ENCODE results near the gene KIAA1328.

DNA sequence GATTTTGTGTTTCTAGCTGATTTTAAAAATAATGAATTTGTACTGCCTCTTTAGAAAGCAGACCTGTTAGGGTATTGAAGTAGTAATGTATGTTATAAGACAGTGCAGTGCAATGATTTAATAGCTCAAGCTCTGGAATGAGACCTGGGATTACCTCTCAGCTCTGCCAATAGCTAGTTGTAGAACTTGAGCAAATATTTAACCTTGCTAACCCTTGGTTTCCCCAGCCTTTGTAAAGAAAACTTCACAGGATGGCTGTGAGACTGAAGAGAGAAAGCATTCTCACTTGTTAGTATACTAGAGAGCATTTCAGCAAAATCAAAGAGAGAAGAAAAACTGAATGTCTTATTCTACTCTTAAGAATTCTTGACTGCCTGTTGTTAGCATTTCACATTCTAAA lies 293.9 kb downstream of the KIAA1328 start:
- TF ChIP-seq, protein P1, sequence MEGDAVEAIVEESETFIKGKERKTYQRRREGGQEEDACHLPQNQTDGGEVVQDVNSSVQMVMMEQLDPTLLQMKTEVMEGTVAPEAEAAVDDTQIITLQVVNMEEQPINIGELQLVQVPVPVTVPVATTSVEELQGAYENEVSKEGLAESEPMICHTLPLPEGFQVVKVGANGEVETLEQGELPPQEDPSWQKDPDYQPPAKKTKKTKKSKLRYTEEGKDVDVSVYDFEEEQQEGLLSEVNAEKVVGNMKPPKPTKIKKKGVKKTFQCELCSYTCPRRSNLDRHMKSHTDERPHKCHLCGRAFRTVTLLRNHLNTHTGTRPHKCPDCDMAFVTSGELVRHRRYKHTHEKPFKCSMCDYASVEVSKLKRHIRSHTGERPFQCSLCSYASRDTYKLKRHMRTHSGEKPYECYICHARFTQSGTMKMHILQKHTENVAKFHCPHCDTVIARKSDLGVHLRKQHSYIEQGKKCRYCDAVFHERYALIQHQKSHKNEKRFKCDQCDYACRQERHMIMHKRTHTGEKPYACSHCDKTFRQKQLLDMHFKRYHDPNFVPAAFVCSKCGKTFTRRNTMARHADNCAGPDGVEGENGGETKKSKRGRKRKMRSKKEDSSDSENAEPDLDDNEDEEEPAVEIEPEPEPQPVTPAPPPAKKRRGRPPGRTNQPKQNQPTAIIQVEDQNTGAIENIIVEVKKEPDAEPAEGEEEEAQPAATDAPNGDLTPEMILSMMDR (IDR thresholded peaks at IDR 0.05; ENCODE audit: insufficient read depth, low read length) = no peak
- TF ChIP-seq, protein P2, sequence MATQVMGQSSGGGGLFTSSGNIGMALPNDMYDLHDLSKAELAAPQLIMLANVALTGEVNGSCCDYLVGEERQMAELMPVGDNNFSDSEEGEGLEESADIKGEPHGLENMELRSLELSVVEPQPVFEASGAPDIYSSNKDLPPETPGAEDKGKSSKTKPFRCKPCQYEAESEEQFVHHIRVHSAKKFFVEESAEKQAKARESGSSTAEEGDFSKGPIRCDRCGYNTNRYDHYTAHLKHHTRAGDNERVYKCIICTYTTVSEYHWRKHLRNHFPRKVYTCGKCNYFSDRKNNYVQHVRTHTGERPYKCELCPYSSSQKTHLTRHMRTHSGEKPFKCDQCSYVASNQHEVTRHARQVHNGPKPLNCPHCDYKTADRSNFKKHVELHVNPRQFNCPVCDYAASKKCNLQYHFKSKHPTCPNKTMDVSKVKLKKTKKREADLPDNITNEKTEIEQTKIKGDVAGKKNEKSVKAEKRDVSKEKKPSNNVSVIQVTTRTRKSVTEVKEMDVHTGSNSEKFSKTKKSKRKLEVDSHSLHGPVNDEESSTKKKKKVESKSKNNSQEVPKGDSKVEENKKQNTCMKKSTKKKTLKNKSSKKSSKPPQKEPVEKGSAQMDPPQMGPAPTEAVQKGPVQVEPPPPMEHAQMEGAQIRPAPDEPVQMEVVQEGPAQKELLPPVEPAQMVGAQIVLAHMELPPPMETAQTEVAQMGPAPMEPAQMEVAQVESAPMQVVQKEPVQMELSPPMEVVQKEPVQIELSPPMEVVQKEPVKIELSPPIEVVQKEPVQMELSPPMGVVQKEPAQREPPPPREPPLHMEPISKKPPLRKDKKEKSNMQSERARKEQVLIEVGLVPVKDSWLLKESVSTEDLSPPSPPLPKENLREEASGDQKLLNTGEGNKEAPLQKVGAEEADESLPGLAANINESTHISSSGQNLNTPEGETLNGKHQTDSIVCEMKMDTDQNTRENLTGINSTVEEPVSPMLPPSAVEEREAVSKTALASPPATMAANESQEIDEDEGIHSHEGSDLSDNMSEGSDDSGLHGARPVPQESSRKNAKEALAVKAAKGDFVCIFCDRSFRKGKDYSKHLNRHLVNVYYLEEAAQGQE (IDR thresholded peaks at IDR 0.05; ENCODE audit: insufficient replicate concordance, low read depth) = no peak
- no peak for TF ChIP-seq POLR2AphosphoS5 (IDR thresholded peaks at IDR 0.05; ENCODE audit: low read depth)
- no peak for TF ChIP-seq GABPA (IDR thresholded peaks at IDR 0.05; ENCODE audit: low read depth)
